ENCODE data around the gene ANKRD11.

ANKRD11 gene

DNA sequence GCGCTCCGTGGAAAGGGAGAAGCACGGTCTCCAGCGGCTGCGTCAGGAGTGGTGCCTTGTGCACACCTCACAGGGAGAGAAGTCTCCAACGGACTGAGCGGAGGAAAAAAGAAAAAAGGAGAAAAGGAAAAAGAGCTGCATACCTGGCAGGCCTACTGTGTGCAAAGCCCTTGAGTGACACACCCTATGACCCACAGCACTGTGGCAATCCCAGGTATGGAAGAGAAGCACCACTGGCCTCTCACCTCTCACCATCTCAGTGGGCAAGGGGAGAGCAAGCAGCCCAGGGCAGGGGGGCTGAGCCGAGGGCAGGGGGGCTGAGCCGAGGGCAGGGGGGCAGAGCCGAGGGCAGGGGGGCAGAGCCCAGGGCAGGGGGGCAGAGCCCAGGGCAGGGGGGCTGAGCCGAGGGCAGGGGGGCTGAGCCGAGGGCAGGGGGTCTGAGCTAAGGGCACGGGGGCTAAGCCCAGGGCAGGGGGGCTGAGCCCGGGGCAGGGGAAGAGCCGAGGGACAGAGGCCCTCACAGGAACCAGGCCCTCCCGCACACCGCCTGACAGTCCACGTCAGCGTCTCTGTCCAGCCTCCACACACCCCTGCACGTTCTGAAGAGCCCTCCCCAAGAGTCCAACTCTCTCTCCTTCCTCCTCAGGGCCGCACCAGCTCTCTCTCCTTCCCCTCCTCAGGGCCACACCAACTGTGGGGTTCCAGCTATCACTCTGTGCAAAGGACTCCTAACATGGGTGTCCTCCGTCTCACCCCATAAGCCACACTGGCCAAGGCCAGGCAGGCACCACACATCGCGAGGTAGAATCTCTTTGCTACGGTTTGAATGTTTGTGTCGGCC lies 167.0 kb downstream of the ANKRD11 start:
- DNase-seq, result no peak

DNA sequence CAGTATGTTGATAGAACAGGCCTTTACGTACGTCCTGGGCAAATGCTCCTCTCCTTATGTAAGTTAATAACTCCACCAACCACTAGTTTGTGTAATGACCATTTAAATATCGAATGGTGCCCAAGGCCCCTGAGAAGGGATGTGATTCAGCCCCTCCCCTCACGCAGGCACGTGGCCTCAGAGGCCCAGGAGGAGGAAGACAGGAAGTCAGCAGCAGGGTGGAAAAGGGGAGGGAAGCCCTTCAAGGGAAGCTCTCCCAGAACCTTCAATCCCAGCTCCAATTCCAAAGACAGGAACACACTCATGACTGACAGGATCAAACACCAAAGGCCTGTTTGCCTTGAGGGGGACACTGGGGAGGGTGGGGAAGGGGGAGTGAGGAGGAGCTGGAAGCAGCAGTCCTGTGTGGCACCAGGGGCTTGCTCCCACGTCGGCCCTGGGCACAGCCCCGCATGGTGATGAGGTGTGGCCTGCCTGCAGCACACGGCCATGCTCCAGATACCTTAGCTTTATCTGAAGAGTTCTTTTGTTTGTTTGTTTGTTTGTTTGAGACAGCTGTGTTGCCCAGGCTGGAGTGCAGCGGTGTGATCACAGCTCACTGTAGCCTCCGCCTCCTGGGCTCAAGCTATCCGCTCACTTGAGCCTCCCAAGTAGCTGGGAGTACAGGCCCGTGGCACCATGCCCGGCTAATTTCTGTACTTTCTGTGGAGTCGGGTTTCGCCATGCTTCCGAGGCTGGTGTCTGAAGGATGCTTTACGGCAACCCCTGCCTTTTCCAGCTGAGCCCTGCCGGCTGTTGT lies 167.8 kb downstream of the ANKRD11 start:
- DNase-seq, result no peak

DNA sequence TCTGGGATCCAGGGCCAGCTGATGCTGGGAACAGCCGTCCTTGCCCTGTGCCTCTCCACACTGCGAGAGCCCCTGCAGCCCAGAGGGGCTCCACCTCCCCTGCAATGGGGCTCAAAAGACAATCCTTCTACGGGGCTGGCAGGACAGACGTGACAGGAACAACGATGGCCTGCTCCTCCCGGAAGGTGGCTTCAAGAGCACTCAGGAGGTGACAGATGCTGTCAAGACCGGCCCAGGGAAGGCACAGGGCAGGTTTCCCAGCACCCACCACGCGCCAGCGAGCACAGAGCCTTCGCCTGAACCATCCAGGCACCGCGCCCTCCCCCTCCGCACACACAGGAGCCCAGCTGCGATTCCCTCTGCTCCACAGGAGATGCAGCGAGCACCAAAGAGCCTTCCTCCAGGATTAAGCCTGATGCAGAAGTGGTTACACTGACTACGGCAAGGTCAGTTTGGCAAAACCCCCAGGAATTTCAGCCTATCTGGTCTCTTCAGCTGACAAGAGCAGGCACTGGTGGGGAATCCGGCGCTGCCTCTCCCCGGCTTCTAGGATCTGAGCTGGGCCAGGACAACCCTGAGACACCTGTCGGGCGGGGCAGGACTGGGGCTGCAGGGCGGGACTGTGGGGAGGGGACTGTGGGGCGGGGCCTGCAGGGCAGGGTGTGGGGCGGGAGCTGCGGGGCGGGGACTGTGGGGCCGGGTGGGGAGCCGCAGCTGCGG lies 169.4 kb downstream of the ANKRD11 start:
- no peak for DNase-seq

DNA sequence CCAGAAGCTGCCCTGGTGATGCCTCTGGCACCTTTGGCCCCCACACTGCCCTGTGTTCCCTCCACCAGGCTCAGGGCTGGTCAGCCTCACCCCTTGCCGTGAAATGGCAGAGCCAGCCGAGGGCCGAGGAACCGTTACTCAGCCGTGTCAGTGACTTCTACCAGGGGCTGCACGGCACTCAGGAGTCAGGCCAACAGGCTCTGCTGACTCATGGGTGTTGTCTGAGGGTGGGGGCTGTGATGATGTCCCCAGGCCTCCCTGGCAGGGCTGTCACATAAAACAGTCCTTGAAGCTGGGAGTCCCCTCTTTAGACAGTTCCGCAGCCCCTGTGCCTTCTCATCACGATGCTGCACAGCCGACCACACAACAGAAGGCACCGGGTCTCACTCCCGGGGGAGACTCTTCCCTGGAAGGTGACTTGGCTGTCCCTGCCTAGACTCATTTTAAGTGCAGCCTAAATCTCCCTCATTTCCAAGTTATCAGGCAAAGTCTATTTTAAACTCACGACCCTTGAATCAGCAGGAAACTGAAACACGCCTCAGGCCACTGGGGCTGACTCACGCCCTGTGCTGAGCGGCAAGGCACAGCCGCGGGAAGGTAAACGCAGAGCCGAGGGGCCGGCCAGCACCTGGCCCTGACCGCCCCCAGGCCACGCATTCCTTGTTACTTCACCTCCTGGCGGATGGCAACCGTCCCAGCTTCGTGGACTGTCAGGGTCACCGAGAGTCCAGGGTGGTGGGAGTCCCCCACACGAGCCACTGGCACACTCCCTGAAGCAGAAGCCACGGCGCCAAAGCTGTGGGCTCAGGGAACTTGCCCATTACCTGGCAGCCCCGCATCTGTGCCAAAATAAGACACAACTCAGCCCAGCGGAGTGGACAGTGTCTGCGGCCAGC lies 170.2 kb downstream of the ANKRD11 start:
- DNase-seq, result peak; percentile 74

DNA sequence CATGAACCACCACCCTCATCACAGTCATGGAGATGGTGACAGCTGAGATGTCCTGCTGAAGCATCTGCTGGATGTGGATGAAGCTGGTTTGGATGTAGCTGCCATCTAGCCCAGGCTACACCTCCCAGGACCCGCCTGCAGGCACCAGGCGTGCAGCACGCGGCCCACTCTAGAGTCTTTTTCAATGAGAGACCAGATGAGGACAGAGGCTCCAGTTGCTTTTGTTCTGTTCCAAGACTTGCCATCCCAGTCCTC lies 170.8 kb downstream of the ANKRD11 start:
- no peak for DNase-seq

DNA sequence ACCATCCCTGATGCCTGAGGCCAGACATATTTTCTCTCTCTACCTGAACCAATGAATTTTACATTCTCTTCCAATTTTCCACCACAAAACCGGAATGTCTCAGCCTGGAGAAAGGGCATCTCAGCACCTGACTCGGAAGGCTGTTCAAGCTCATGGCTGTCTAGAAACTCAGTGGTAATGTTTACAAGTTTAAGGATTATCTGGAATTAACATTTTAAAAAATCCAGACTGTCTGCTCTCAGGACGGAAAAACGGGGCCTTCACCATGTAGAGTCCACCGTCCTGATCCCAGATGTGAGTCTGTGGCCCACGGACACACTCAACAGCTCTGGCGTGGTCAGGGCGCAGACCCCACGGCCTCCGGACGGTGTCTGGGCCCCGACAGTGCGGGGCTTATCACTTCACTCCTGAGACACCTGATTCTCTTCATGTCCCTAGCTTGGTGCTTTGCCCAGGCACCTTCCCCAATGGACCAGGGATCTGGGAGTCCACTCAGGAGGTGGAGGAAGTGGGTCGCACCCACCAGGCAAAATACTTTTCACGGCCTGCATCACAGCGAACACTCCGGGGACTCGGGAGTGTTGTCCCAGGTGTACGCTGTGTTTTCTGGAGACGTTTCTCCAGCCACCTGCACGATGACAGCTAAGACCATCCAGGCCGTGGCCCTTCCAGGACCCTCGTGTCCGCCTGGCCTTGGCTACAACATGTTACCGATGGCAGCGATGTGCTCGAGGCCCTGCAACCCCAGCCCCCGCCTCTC lies 171.3 kb downstream of the ANKRD11 start:
- no peak for DNase-seq

DNA sequence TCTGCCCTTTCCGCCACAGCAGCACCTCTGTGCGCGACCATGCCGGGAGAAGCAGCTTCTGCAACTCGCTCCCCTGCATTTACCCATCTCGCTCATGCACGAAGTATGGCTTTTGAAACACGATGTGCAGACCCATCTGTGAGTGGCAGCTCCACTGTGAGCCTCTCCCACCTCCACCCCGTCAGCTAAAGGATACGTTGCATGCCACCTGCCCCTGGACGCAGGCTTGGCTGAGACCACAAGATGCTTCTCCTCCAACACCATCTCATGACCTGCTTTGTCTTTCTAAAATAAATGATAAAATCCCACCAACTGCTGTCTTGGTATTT lies 172.0 kb downstream of the ANKRD11 start:
- DNase-seq, result no peak

DNA sequence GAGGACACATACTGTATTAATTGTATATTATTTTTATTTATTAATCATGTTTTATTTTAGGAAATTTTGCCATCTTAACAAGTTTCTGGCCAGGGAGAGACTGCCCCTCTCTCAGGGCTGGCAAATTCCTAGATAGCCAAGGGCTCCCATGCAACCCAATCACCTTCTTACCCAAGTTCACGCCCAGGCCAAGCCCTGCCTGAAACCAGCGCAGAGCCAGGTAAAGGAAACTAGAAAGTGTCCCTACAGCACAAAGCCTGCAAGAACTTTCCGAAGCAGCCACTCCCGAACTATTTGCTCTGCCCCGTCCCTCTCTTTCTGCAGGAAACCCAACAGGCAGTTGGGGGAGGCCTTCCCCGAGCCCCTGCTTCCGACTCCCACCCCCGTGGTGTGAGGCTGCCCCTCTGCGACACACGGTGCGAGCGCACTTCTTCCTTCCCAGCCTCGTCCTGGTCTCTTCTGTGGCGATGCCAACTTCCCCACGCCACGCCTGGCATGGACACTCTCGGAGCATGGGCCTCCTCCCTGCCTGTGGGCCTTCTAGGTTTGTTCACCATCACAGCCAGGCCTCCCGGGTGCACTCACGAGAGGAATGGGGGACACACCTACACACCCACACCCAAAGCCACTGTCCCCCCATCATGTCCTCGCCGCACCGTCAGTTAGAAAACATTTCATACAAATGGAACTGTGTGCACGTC lies 172.5 kb downstream of the ANKRD11 start:
- DNase-seq, result no peak

DNA sequence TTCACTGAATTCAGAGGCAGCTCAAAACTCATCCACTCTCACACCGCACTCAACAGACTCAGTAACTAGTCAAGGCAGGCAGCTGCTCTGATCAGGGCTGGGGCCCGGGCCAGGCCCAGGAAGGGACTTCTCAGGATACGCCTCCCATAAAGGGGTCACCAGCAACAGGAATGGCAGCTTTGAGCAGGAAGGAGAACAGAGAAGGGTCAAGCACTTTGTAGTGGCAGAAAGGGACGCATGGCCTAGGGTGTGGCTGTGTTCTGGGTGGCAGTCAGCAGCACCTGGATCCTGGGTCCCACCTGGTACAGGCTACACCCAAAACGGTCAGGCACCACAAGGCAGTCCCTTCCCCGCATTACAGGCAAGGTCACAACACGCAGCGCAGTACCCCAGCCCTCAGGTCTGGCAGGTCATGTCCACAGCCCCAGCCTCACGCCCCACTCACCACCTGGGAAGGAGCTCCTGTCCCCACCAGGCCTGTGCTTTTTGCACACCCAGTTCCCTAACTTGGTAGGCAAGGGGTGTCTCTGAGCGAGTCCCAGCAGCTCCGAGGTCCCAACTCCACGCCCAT lies 173.2 kb downstream of the ANKRD11 start:
- no peak for DNase-seq

DNA sequence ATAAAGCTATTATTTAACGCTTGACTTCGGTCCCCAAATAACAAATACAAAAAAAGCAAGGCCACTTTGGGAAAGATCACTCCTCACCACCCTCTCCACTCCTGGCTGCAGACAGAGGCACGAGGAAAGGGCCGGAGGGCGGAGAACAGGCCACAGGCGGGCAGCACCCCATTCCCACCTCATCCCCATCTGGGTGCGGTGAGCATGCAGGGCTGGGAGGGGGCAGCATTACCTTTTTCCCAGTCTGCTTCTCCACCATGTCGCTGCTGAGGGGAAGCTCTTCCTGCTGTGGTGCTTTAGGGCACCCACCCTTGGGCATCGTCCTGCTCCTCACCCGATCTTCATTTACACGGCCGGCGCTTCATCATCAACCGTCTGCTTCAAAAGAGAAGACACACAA lies 173.7 kb downstream of the ANKRD11 start:
- DNase-seq, result no peak

DNA sequence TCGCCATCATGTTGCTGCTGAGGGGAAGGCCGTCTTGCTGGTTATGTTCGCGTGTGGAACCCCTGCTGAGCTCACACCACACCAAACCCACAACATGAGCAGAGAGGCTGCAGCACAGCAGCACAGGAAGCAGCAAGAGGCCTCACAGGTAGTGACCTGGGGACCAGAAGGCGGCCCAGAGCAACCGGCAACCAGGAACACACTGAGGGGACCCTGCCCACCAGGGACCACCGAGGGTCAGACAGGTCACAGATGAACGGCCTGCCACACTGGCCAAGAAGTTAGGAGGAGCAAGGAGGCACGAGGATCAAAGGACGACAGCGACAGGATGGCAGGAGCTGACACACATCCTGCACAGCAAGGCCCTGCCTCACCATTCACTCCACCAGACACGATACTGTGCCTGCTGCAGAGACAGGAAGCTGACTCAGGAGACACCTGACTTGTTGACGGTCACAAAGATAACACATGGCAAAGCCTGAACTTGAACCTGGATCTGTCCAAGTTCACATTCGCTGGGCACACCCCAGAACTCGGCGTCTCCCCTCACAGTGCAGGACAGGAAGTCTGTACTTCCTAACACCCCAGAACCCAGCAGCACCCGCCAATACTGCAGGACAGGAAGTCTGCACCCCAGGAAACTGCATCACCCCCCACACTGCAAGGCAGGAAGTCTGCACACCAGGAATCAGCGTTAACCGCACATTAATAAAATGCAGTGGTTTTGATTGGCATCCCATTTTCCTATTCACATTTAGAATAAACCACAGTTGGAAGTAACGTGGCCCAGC lies 174.4 kb downstream of the ANKRD11 start:
- peak; percentile 82 for DNase-seq

DNA sequence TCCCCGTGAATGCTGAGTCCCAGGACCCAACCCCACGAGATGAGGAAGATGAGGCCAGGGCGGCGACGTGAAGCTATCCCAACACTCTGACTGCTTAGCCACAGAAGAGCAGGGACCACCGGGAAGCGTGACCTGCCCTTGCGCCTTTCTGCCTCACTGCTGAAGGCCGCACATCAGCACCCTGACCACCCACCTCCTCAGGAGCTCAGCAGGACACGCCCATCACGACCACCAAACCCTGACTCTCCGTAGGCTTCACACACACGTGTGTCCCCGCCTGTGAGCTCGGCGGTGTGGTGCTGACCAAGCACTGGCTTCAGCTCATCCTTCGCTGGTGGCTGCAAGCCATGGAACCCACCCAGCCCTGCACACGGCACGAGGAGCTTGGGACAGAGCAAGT lies 175.1 kb downstream of the ANKRD11 start:
- no peak for DNase-seq

DNA sequence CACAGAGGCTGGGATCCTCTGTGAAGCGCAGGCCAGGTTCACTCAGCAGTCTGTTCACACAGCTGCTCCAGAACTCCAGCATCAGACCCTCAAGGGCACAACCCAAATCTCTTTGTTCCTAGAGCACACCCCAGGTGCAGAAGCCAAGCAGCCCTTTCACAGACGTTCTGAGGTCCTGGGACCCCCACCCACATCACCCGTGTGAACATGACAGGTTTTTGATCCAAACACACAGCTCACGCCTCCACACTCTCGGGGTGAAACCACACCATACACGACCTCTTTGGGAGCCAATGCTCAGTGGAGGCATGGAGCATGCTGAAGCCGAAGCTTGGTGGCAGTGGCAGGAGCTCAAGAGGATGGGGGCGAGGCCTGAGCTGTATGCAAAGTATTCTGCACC lies 175.5 kb downstream of the ANKRD11 start:
- DNase-seq, result no peak

DNA sequence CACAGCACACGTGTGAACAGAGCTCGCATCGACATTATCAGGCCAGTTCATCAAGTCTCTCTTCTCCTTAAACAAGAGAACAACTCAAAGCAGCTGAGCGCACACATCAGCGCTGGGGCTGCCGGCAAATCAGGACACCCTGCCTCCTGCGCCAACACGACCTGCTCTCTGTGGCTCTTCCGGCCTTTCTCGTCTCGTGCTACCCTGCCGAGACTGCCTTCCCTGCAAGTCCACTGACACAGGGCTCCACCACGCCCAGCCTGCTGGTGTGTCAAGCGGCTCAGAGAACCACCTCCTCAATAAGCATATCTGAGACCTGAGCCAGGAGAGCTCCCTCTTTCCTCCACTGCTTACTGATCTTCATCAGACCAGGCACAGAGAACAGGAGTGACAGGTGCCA lies 176.0 kb downstream of the ANKRD11 start:
- peak; percentile 55 for DNase-seq

DNA sequence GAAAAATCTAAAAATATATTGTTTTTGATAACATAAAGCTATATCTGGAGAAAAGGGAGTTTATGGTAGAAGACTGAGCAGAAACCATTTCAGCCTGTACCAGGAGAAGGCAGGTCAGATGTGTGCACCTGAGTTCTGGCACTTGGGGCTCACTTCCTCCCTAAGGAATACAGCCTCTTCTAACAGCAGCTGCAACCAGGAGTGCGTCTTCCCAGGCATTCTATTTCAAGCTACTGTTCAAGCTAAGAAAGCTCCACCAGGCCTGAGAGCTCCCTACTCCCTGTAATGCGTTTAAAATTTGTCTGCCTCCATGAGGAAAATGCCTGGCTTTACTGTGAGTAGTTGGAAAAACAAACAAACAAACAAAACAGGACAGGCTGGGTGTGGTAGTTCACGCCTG lies 176.8 kb downstream of the ANKRD11 start:
- no peak for DNase-seq

DNA sequence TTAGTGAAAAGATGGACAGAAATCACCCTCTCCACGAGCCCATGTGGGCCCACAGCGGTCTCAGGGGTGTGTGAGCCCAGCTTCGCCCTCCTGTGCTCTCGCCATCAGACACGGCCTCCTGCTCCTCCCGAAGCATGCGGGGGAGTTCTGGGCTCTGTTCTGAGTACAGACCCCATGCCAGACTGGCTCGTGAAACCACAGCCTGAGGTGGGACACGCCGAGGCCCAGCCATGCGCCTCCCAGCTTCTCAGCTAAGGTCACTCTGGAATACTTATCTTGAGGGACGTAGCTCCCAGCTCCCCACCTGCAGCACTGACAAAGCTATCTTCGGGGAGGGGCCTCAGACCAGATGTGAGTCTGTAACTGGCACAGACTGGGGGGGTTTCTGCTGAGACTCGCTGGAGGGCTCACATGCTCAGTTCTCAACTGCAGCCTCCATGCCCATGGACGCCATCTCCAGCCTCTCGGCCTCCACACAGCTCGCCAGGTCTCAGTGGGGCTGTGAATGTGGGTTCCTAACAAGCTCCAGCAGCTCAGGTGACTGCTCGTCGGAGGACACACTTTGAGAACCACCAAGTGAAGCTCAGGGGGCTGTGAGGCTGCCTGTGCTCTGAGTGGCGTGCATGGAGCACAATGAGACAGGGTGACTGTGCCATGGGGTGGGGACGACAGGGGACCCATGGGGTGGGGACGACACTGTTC lies 177.6 kb downstream of the ANKRD11 start:
- no peak for DNase-seq

DNA sequence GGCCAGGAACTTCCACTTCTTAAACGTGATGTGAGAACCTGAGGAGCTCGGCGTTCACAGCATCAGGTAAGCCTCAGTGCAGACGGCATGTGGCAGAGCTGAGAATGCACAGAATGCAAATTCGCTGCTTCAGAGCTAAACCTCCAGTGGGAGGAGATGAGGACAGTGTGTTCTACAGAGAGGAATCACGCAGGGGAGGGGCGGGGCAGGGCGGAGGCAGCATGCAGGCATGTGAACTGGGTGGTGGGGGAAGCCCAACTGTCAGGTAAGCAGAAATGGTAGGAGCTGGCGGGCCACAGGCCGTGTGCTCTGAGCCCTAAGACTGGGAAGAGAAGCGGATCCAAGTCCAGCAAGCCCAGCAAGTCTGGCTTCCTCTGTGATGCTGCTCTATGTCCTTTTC lies 178.2 kb downstream of the ANKRD11 start:
- DNase-seq, result no peak

DNA sequence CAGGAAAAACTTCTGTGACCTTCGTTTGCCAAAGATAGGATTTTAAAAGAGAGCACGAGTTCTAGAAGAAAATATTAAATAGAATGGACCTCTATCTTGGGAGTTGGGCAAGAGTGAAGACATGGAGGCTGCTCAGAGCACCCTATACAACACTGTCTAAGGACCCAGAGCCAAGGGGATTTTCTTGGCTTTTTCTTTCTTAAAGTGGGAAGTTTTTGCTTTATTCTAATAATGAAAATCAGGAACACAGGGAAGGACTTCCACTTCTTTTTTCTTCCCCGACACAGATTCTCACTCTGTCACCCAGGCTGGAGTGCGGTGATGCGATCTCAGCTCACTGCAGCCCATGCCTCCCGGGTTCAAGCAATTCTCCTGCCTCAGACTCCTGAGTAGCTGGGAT lies 178.7 kb downstream of the ANKRD11 start:
- no peak for DNase-seq

DNA sequence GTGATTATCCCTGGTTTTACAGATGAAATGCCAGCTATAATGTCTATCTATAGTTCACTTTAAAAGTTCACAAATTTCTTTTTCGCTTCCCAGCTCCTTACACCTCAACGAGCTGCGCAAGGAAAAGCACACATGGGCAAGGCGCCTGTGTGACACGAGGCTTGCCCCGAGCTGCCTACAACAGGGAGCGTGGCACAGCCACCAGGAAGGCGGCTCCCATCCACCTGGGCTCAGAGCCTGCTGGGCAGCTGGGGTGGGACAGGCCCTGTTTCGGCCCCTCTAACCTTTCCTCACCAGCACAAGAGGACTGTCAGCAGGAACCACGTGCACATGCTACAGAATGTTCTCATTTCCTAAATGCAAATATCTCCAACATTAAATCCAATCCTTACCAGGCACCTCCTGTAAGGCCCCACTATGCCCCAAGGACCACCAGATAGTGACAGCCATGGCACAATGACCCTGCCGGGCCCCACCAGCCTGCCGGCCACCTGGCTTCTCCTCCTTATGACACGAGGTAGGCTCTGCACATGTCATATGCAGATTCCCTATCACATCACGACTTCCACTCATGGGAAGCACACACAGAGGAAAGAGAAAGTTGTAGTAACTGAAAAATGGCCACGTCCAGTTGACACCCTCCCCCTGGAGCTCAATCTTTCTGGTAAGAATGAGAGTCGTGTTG lies 180.8 kb downstream of the ANKRD11 start:
- DNase-seq, result no peak

Measured in stimulated activated CD4-positive, alpha-beta T cell treated with anti-CD3 and anti-CD28 coated beads, Interleukin-15, amount 100 ng/mL, for 24 hours (primary cell).